OCI-LY1 (cell line): ENCODE data around the gene AGFG2.

Experiments
- EZH2 ChIP-seq: fragments of 200-600 bp; sonication (generic), shearing (Covaris generic); IDR thresholded peaks from 2 replicates; pipeline ENCODE4 v1.8.0; 2017; ENCODE audit warnings: borderline replicate concordance, mixed run types, mild to moderate bottlenecking, antibody characterized with exemption, low read length, moderate library complexity, mixed read lengths
- TF ChIP-seq, protein P1 (sequence below): fragments of 200-600 bp; sonication (generic), shearing (Covaris generic); IDR thresholded peaks from 2 replicates; pipeline ENCODE4 v1.5.1; 2017; ENCODE audit warnings: mild to moderate bottlenecking, antibody characterized with exemption, low read length, moderate library complexity, mixed read lengths

DNA sequence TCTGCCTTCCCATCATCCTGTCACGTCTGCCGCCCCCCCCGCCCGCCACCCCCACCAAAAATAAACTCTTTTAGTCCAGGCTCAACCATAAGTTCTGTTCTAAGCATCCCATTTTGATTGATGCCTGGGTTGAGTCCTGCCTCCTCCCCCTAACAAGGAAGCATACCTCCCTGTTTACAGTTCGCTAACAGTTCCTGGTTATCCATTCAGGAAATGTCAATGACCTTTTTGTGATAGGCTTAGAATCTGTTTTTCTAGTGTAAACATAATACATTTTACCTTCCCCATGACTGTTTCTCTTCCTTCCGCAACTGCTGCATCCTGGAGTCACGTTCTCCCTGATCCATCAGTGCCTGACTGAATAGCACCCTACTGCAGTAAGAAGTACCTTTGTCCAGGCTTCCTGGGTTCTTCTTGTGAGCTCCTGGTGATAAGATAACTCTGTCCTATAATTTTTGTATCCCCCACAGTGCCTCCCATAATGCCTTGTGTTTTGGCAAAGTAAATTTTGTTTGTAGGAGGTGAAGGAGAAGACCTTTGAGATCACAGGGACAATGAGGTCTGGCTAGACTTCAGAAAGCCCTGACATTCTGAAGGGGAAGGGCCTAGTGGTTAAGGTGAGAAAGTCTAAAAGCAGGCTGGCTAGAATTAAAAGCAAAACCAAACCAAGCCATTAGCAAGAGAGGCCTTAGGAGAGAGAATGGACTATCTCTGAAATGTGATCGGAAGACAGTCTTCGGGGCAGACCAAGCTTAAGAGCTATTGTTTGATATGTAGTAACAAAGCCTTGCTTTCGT, 7.3 kb downstream of the AGFG2 start:
- TF ChIP-seq, protein P1, sequence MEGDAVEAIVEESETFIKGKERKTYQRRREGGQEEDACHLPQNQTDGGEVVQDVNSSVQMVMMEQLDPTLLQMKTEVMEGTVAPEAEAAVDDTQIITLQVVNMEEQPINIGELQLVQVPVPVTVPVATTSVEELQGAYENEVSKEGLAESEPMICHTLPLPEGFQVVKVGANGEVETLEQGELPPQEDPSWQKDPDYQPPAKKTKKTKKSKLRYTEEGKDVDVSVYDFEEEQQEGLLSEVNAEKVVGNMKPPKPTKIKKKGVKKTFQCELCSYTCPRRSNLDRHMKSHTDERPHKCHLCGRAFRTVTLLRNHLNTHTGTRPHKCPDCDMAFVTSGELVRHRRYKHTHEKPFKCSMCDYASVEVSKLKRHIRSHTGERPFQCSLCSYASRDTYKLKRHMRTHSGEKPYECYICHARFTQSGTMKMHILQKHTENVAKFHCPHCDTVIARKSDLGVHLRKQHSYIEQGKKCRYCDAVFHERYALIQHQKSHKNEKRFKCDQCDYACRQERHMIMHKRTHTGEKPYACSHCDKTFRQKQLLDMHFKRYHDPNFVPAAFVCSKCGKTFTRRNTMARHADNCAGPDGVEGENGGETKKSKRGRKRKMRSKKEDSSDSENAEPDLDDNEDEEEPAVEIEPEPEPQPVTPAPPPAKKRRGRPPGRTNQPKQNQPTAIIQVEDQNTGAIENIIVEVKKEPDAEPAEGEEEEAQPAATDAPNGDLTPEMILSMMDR: no peak
- no peak for TF ChIP-seq EZH2
